ENCODE data around the gene RCBTB2. TPM values are rescaled to one million over a fixed set of nuclear protein-coding genes. Genes with fewer than 3 reads are reported as not detected.

The RCBTB2 gene
- polyA plus RNA-seq, 1 experiment: 9.5 TPM

- ChIA-PET POLR2A (no interaction called here), CTCF (interaction anchor here (0.7 to 4.5 kb wide), 2 partner anchors 11 kb away, joined by 4 to 34 read pairs; no protein-coding TSS in a partner anchor)
- Histone ChIP-seq H3K36me3 (ENCODE audit: control insufficient read depth, insufficient read depth, low read length) (no peaks in the 10 kb centered on the region), H3K4me3 (ENCODE audit: low read depth, low read length) (no peak overlapping the region), H3K27me3 (ENCODE audit: control insufficient read depth, insufficient read depth, low read length) (no peaks in the 10 kb centered on the region)
- no peak for DNase-seq (ENCODE audit: low read depth)
- no peak for TF ChIP-seq CTCF (IDR thresholded peaks at IDR 0.05; ENCODE audit: insufficient read depth, low read depth, low read length)
Observed at GRCh38 chr13:48569104-48569666, 36.3 kb upstream of the RCBTB2 start.

GRCh38 chr13:48568370-48569103 is 35.7 kb upstream of the RCBTB2 start:
- no peak overlapping the region for H3K4me3 ChIP-seq (ENCODE audit: low read depth, low read length)
- H3K36me3 ChIP-seq (ENCODE audit: control insufficient read depth, insufficient read depth, low read length): no peaks in the 10 kb centered on the region
- no peak for TF ChIP-seq CTCF (IDR thresholded peaks at IDR 0.05; ENCODE audit: insufficient read depth, low read depth, low read length)
- POLR2A ChIA-PET: no interaction called here
- no peaks in the 10 kb centered on the region for H3K27me3 ChIP-seq (ENCODE audit: control insufficient read depth, insufficient read depth, low read length)
- CTCF ChIA-PET: interaction anchor here (0.8 to 4.5 kb wide), 2 partner anchors 11 to 234 kb away, joined by 3 to 34 read pairs; no protein-coding TSS in a partner anchor
- DNase-seq (ENCODE audit: low read depth): no peak

- POLR2A ChIA-PET: no interaction called here
- Histone ChIP-seq H3K36me3 (ENCODE audit: control insufficient read depth, insufficient read depth, low read length) (no peaks in the 10 kb centered on the region), H3K27me3 (ENCODE audit: control insufficient read depth, insufficient read depth, low read length) (no peaks in the 10 kb centered on the region), H3K4me3 (ENCODE audit: low read depth, low read length) (no peak overlapping the region)
- CTCF ChIA-PET: interaction anchor here (0.8 to 4.5 kb wide), 2 partner anchors 12 to 233 kb away, joined by 3 to 34 read pairs; no protein-coding TSS in a partner anchor
- DNase-seq (ENCODE audit: low read depth): no peak
- no peak for TF ChIP-seq CTCF (IDR thresholded peaks at IDR 0.05; ENCODE audit: insufficient read depth, low read depth, low read length)
Observed at GRCh38 chr13:48567515-48568369, 34.9 kb upstream of the RCBTB2 start.

- TF ChIP-seq CTCF (IDR thresholded peaks at IDR 0.05; ENCODE audit: insufficient read depth, low read depth, low read length): no peak
- no peak for DNase-seq (ENCODE audit: low read depth)
- Histone ChIP-seq H3K27me3 (ENCODE audit: control insufficient read depth, insufficient read depth, low read length) (no peaks in the 10 kb centered on the region), H3K4me3 (ENCODE audit: low read depth, low read length) (no peak overlapping the region), H3K36me3 (ENCODE audit: control insufficient read depth, insufficient read depth, low read length) (no peaks in the 10 kb centered on the region)
- ChIA-PET POLR2A (no interaction called here), CTCF (no interaction called here)
Observed at GRCh38 chr13:48564056-48564455, 31.2 kb upstream of the RCBTB2 start.

GRCh38 chr13:48563626-48564025 is 30.7 kb upstream of the RCBTB2 start:
- H3K4me3 ChIP-seq (ENCODE audit: low read depth, low read length): no peak overlapping the region
- no peak for TF ChIP-seq CTCF (IDR thresholded peaks at IDR 0.05; ENCODE audit: insufficient read depth, low read depth, low read length)
- H3K36me3 ChIP-seq (ENCODE audit: control insufficient read depth, insufficient read depth, low read length): no peaks in the 10 kb centered on the region
- DNase-seq (ENCODE audit: low read depth): no peak
- POLR2A ChIA-PET: no interaction called here
- CTCF ChIA-PET: no interaction called here
- H3K27me3 ChIP-seq (ENCODE audit: control insufficient read depth, insufficient read depth, low read length): no peaks in the 10 kb centered on the region
